Liver (tissue), 9 donors: Measurements from ENCODE around the gene DKKL1. TPM values are rescaled to one million over a fixed set of nuclear protein-coding genes. Genes with fewer than 3 reads are reported as not detected.
A peak's percentile ranks its signal among the peaks of the same experiment; 100 is the strongest.
"Not testable (repeated sequence)": the region's sequence is repeated elsewhere in the genome, so short reads cannot be mapped to it uniquely, and the experiment has no call there.

Experiments
- DNase-seq: peaks from one replicate; pipeline ENCODE4 v3.0.0-alpha.2; 2017; ENCODE audit warnings: low spot score
- H3K27ac ChIP-seq, 2 donors: one replicate each; pipeline ENCODE4 v1.7.0; 2013; ENCODE audit warnings: inconsistent platforms in 2 of 2, low read length in 2 of 2, control low read depth in 1 of 2, low read depth in 1 of 2, mild to moderate bottlenecking in 1 of 2
- H3K27me3 ChIP-seq, 4 donors: one replicate each; pipeline versions ENCODE4 v1.6.1 to v1.7.0; 2013; ENCODE audit warnings: low read length in 3 of 4, inconsistent platforms in 1 of 4, mild to moderate bottlenecking in 1 of 4, moderate library complexity in 1 of 4; ENCODE audit not compliant: control insufficient read depth in 4 of 4, insufficient read depth in 4 of 4
- H3K36me3 ChIP-seq, 4 donors: one replicate each; pipeline versions ENCODE4 v1.6.1 to v1.7.0; 2013; ENCODE audit warnings: low read length in 3 of 4, mild to moderate bottlenecking in 3 of 4, low read depth in 1 of 4, moderate library complexity in 1 of 4; ENCODE audit not compliant: control insufficient read depth in 4 of 4, insufficient read depth in 3 of 4
- H3K4me1 ChIP-seq, 4 donors: one replicate each; pipeline versions ENCODE4 v1.6.1 to v1.7.0; 2013; ENCODE audit warnings: low read length in 3 of 4, mild to moderate bottlenecking in 3 of 4, moderate library complexity in 1 of 4; ENCODE audit not compliant: control insufficient read depth in 4 of 4, insufficient read depth in 4 of 4
- H3K4me3 ChIP-seq, 3 donors: one replicate each; pipeline versions ENCODE4 v1.6.1 to v1.7.0; 2013; ENCODE audit warnings: low read length in 3 of 3, control low read depth in 1 of 3, low read depth in 1 of 3, mild to moderate bottlenecking in 1 of 3
- H3K9ac ChIP-seq, 2 donors: one replicate each; pipeline ENCODE4 v1.7.0; 2013; ENCODE audit warnings: low read length in 2 of 2, mild to moderate bottlenecking in 2 of 2, moderate library complexity in 2 of 2, control low read depth in 1 of 2, low read depth in 1 of 2
- H3K9me3 ChIP-seq, 4 donors: one replicate each; pipeline versions ENCODE4 v1.6.1 to v1.7.0; 2013; ENCODE audit warnings: low read length in 3 of 4; ENCODE audit not compliant: control insufficient read depth in 4 of 4
- EGR1 ChIP-seq, 2 donors: IDR thresholded peaks; 2 replicates each; pipeline ENCODE4 v1.6.1; 2016 to 2018; ENCODE audit warnings: antibody characterized with exemption in 2 of 2, low read depth in 2 of 2
- GABPA ChIP-seq, 2 donors: IDR thresholded peaks in 1 of 2; conservative IDR thresholded peaks in 1 of 2; 2 replicates each; pipeline ENCODE4 v1.6.1; 2016; ENCODE audit warnings: antibody characterized with exemption in 2 of 2, mild to moderate bottlenecking in 1 of 2, moderate library complexity in 1 of 2
- HNF4A ChIP-seq, 2 donors: conservative IDR thresholded peaks; 2 replicates each; pipeline ENCODE4 v1.6.1; 2016; ENCODE audit warnings: antibody characterized with exemption in 2 of 2, mild to moderate bottlenecking in 2 of 2
- HNF4G ChIP-seq: IDR thresholded peaks from 2 replicates; pipeline ENCODE4 v1.6.1; 2016; ENCODE audit warnings: antibody characterized with exemption
- JUND ChIP-seq, 2 donors: IDR thresholded peaks; 2 replicates each; pipeline ENCODE4 v1.6.1; 2016; ENCODE audit warnings: antibody characterized with exemption in 2 of 2
- NR2F2 ChIP-seq: IDR thresholded peaks from 2 replicates; pipeline ENCODE4 v1.6.1; 2016; ENCODE audit warnings: antibody characterized with exemption
- RAD21 ChIP-seq, 2 donors: IDR thresholded peaks; 2 replicates each; pipeline ENCODE4 v1.6.1; 2016; ENCODE audit warnings: antibody characterized with exemption in 2 of 2, mild to moderate bottlenecking in 2 of 2
- RXRA ChIP-seq, 2 donors: IDR thresholded peaks; 2 replicates each; pipeline ENCODE4 v1.6.1; 2017 to 2018; ENCODE audit warnings: antibody characterized with exemption in 2 of 2, mild to moderate bottlenecking in 1 of 2
- SP1 ChIP-seq: IDR thresholded peaks from 2 replicates; pipeline ENCODE4 v1.6.1; 2018; ENCODE audit warnings: antibody characterized with exemption, mild to moderate bottlenecking
- TAF1 ChIP-seq: conservative IDR thresholded peaks from 2 replicates; pipeline ENCODE4 v1.6.1; 2016; ENCODE audit warnings: antibody characterized with exemption, mild to moderate bottlenecking
- YY1 ChIP-seq: IDR thresholded peaks from 2 replicates; pipeline ENCODE4 v1.6.1; 2016; ENCODE audit warnings: antibody characterized with exemption, mild to moderate bottlenecking
- WGBS: extraction: QIAGEN DNeasy Blood & Tissue Kit; methylation state at CpG from one replicate; pipeline ENCODE4 v1.1.7; 2013; 5-methylcytosine and 5-hydroxymethylcytosine counted together
- polyA plus RNA-seq, 2 donors: library from polyadenylated mRNA; stranded (reverse) in 1 of 2; unstranded in 1 of 2; fragments of 200-250 nt in 1 of 2; fragments of >200 nt in 1 of 2; fragmentation: Nextera tagmentation in 1 of 2; extraction: Ambion mirVana in 1 of 2; gene quantifications; one replicate each; pipeline versions ENCODE4 v1.2.1 to v1.2.3, GENCODE V29; 2013 to 2015
- total RNA-seq, 2 donors: library from RNA; depleted of rRNA; stranded (reverse); fragments of >200 nt; gene quantifications; one replicate each; pipeline ENCODE4 v1.2.3, GENCODE V29; 2014
- TF ChIP-seq, protein P1 (sequence below): IDR thresholded peaks from 2 replicates; pipeline ENCODE4 v1.6.1; 2016; ENCODE audit warnings: antibody characterized with exemption
- TF ChIP-seq, protein P2 (sequence below): IDR thresholded peaks from 2 replicates; pipeline ENCODE4 v1.6.1; 2016; ENCODE audit warnings: antibody characterized with exemption, mild to moderate bottlenecking
- TF ChIP-seq, protein P3 (sequence below): IDR thresholded peaks from 2 replicates; pipeline ENCODE4 v1.6.1; 2016; ENCODE audit warnings: antibody characterized with exemption
- TF ChIP-seq, protein P4 (sequence below): fragments of 150-350 bp; IDR thresholded peaks from 2 replicates; pipeline ENCODE4 v1.5.1; 2017; ENCODE audit warnings: improper control_type of control experiment, low read depth, low read length; ENCODE audit not compliant: missing input control
- TF ChIP-seq, protein P5 (sequence below): IDR thresholded peaks from 2 replicates; pipeline ENCODE4 v1.6.1; 2016; ENCODE audit warnings: antibody characterized with exemption
- donor health status: healthy.
- donor health status: healthy.
- donor health status: healthy.
- donor health status: healthy.
- donor health status: healthy.

Gene DKKL1
- total and polyA plus RNA-seq, 4 donors = 0.14 to 0.16 TPM; not detected in 2

DNA sequence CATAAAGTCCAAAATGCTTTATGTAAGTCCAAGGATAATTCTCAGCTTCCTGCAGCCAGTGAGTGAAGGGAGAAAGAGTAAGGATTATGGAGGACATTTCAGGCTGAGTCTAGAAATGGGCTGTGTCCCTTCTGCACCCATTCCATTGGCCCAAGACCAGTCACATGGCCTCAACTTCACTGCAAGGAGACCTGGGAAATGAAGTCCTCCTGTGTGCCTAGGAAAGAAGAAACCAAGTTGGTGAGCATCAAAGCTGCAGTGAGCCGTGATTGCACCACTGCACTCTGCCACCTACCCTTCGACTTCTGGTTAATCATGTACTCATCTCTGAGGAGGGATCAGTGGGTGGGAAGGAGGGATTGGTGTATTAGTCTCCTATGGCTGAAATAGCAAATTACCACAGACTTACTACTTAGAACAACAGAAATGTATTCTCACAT, 32.0 kb upstream of the DKKL1 start (continued):
- TF ChIP-seq SP1 (peak; percentile 79), NR2F2 (no peak), EGR1 (IDR thresholded peaks at IDR 0.05; ENCODE audit: low read depth in 2 of 2) (no peak)

DNA sequence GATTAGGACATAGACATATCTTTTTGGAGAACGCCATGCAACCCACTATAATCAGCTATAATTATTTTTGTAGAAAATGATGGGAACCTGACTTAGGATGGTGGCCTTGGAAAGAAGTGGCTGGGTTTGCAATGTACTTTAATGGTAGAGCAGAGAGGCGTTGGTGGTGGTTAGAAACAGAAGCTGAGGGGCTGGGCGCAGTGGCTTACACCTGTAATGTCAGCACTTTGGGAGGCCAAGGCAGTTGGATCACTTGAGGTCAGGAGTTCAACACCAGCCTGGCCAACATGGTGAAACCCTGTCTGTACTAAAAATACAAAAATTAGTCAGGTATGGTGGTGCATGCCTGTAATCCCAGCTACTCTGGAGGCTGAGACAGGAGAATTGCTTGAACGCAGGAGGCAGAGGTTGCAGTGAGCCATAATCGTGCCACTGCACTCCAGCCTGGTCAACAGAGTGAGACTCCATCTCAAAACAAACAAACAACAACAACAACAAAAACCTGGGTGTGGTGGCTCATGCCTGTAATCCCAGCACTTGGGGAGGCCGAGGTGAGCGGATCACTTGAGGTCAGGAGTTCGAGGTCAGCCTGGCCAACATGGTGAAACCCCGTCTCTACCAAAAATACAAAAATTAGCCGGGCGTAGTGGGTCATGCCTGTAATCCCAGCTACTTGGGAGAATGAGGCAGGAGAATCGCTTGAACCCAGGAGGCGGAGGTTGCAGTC, 30.8 kb upstream of the DKKL1 start:
- H3K36me3 ChIP-seq, H3K27ac ChIP-seq, H3K4me3 ChIP-seq, DNase-seq, H3K27me3 ChIP-seq, H3K9ac ChIP-seq, H3K9me3 ChIP-seq: not testable (repeated sequence)
- H3K4me1 ChIP-seq = peaks cover 0 to 11% (median 2%) of the 10 kb centered on the region in 4 donors
- 94% methylated on average over 13 of the region's 13 CpGs for WGBS

DNA sequence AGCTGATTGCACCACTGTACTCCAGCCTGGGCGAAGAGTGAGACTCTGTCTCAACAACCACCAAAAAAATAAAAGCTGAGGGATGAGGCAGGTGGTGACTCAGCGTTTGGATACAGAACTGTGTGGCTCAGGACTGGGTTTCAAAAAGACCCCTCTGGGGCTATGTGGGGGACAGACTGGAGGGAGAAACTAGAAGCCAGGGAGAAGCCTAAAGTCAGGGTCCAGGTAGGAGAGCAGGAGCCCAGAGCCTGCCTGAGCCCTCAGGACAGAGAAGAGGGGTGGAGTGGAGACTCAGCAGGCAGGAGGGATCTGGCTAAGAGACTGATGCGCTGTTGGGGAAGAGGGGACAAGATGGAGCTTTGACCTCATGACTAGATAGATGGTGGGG, 30.3 kb upstream of the DKKL1 start:
- no peak overlapping the region for H3K4me3 ChIP-seq
- 88% methylated on average over 3 of the region's 3 CpGs for WGBS
- peaks cover 0 to 12% (median 2%) of the 10 kb centered on the region in 4 donors for H3K4me1 ChIP-seq
- TF ChIP-seq, protein P1, sequence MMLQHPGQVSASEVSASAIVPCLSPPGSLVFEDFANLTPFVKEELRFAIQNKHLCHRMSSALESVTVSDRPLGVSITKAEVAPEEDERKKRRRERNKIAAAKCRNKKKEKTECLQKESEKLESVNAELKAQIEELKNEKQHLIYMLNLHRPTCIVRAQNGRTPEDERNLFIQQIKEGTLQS = no peak
- TF ChIP-seq, protein P2, sequence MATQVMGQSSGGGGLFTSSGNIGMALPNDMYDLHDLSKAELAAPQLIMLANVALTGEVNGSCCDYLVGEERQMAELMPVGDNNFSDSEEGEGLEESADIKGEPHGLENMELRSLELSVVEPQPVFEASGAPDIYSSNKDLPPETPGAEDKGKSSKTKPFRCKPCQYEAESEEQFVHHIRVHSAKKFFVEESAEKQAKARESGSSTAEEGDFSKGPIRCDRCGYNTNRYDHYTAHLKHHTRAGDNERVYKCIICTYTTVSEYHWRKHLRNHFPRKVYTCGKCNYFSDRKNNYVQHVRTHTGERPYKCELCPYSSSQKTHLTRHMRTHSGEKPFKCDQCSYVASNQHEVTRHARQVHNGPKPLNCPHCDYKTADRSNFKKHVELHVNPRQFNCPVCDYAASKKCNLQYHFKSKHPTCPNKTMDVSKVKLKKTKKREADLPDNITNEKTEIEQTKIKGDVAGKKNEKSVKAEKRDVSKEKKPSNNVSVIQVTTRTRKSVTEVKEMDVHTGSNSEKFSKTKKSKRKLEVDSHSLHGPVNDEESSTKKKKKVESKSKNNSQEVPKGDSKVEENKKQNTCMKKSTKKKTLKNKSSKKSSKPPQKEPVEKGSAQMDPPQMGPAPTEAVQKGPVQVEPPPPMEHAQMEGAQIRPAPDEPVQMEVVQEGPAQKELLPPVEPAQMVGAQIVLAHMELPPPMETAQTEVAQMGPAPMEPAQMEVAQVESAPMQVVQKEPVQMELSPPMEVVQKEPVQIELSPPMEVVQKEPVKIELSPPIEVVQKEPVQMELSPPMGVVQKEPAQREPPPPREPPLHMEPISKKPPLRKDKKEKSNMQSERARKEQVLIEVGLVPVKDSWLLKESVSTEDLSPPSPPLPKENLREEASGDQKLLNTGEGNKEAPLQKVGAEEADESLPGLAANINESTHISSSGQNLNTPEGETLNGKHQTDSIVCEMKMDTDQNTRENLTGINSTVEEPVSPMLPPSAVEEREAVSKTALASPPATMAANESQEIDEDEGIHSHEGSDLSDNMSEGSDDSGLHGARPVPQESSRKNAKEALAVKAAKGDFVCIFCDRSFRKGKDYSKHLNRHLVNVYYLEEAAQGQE = no peak
- no peak for TF ChIP-seq TAF1
- no peak for DNase-seq
- H3K9ac ChIP-seq = no peak overlapping the region
- H3K27ac ChIP-seq = peak overlapping the region in 1 of 2 donors; percentile 36
- H3K27me3 ChIP-seq = no peaks in the 10 kb centered on the region
- H3K36me3 ChIP-seq = no peaks in the 10 kb centered on the region
- H3K9me3 ChIP-seq = no peaks in the 10 kb centered on the region

DNA sequence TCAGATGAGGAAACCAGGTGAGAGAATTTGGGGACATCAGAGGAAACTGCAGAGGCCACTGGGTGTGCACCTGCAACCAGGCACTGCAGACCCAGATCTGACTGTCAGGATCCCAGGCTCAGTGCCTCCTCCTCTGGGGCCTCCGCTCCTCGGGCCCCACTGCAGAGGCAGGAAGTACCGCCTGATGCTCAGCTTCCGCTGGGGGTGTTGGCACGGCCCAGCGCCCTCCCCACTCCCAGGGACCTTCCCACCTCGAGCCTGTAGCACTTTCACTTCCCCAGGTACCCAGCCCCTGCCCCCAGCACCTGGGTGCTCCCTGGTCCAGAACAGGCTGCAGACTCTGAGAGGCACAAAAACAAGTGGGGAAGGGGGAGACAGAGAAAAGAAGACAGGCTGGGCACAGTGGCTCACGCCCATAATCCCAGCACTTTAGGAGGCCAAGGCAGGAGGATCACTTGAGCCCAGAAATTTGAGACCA, 29.8 kb upstream of the DKKL1 start:
- Histone ChIP-seq H3K27ac (peak overlapping the region in 1 of 2 donors; percentile 36), H3K9ac (no peak overlapping the region), H3K27me3 (no peaks in the 10 kb centered on the region), H3K4me3 (no peak overlapping the region), H3K9me3 (no peaks in the 10 kb centered on the region), H3K4me1 (peaks cover 0 to 15% (median 5%) of the 10 kb centered on the region in 4 donors), H3K36me3 (no peaks in the 10 kb centered on the region)
- no peak for DNase-seq
- no peak for TF ChIP-seq GABPA (IDR thresholded peaks at IDR 0.05 in 1 of 2, conservative IDR thresholded peaks at IDR 0.05 in 1 of 2)
- no peak for TF ChIP-seq HNF4A (conservative IDR thresholded peaks at IDR 0.05)
- TF ChIP-seq SP1 = no peak
- TF ChIP-seq, protein P3, sequence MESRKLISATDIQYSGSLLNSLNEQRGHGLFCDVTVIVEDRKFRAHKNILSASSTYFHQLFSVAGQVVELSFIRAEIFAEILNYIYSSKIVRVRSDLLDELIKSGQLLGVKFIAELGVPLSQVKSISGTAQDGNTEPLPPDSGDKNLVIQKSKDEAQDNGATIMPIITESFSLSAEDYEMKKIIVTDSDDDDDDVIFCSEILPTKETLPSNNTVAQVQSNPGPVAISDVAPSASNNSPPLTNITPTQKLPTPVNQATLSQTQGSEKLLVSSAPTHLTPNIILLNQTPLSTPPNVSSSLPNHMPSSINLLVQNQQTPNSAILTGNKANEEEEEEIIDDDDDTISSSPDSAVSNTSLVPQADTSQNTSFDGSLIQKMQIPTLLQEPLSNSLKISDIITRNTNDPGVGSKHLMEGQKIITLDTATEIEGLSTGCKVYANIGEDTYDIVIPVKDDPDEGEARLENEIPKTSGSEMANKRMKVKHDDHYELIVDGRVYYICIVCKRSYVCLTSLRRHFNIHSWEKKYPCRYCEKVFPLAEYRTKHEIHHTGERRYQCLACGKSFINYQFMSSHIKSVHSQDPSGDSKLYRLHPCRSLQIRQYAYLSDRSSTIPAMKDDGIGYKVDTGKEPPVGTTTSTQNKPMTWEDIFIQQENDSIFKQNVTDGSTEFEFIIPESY = no peak
- no peak for TF ChIP-seq HNF4G
- TF ChIP-seq RXRA (IDR thresholded peaks at IDR 0.05) = no peak
- no peak for TF ChIP-seq JUND (IDR thresholded peaks at IDR 0.05)
- no peak for TF ChIP-seq EGR1 (IDR thresholded peaks at IDR 0.05; ENCODE audit: low read depth in 2 of 2)
- TF ChIP-seq, protein P4, sequence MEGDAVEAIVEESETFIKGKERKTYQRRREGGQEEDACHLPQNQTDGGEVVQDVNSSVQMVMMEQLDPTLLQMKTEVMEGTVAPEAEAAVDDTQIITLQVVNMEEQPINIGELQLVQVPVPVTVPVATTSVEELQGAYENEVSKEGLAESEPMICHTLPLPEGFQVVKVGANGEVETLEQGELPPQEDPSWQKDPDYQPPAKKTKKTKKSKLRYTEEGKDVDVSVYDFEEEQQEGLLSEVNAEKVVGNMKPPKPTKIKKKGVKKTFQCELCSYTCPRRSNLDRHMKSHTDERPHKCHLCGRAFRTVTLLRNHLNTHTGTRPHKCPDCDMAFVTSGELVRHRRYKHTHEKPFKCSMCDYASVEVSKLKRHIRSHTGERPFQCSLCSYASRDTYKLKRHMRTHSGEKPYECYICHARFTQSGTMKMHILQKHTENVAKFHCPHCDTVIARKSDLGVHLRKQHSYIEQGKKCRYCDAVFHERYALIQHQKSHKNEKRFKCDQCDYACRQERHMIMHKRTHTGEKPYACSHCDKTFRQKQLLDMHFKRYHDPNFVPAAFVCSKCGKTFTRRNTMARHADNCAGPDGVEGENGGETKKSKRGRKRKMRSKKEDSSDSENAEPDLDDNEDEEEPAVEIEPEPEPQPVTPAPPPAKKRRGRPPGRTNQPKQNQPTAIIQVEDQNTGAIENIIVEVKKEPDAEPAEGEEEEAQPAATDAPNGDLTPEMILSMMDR = no peak
- TF ChIP-seq NR2F2 = no peak
- no peak for TF ChIP-seq RAD21 (IDR thresholded peaks at IDR 0.05)
- no peak for TF ChIP-seq YY1
- TF ChIP-seq, protein P5, sequence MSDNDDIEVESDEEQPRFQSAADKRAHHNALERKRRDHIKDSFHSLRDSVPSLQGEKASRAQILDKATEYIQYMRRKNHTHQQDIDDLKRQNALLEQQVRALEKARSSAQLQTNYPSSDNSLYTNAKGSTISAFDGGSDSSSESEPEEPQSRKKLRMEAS = no peak
- TF ChIP-seq TAF1 = no peak
- WGBS = 56% methylated on average over 8 of the region's 8 CpGs
